Smooth muscle cell (in vitro differentiated cells): ENCODE results near the gene MXRA8. TPM values are rescaled to one million over a fixed set of nuclear protein-coding genes. Genes with fewer than 3 reads are reported as not detected.

Experiments used
- DNase-seq: peaks from one replicate; lab custom pipeline; 2025; ENCODE audit not compliant: unreplicated experiment; lab: John Stamatoyannopoulos, UW
- H2AFZ ChIP-seq: fragments of 200-600 bp; sonication (generic); 2 replicates; pipeline ENCODE4 v1.6.0; 2016; ENCODE audit warnings: antibody characterized with exemption, low read depth, mild to moderate bottlenecking
- H3F3A ChIP-seq: fragments of 200-600 bp; sonication (generic); 2 replicates; pipeline ENCODE4 v1.6.0; 2017; ENCODE audit warnings: antibody characterized with exemption, low read depth
- H3K27ac ChIP-seq: fragments of 200-600 bp; sonication (generic); 2 replicates; pipeline ENCODE4 v1.5.1; 2016; ENCODE audit warnings: low read depth, mild to moderate bottlenecking
- H3K27me3 ChIP-seq: fragments of 200-600 bp; sonication (generic); 2 replicates; pipeline ENCODE4 v1.6.1; 2016; ENCODE audit warnings: low read depth, mild to moderate bottlenecking
- H3K36me3 ChIP-seq: fragments of 200-600 bp; sonication (generic); 2 replicates; pipeline ENCODE4 v1.5.1; 2016; ENCODE audit warnings: low read depth
- H3K4me1 ChIP-seq: fragments of 200-600 bp; sonication (generic); 2 replicates; pipeline ENCODE4 v1.5.1; 2016; ENCODE audit warnings: low read depth
- H3K4me2 ChIP-seq: fragments of 200-600 bp; sonication (generic); 2 replicates; pipeline ENCODE4 v1.6.0; 2016; ENCODE audit warnings: mild to moderate bottlenecking
- H3K4me3 ChIP-seq: fragments of 200-600 bp; sonication (generic); 2 replicates; pipeline ENCODE4 v1.5.1; 2016; ENCODE audit warnings: mild to moderate bottlenecking
- H3K79me2 ChIP-seq: fragments of 200-600 bp; sonication (generic); 2 replicates; pipeline ENCODE4 v1.6.0; 2016; ENCODE audit warnings: low read depth, mild to moderate bottlenecking
- H3K9ac ChIP-seq: fragments of 200-600 bp; sonication (generic); 2 replicates; pipeline ENCODE4 v1.6.0; 2016; ENCODE audit warnings: low read depth
- H3K9me3 ChIP-seq: fragments of 200-600 bp; sonication (generic); replicated peaks from 2 replicates; pipeline ENCODE4 v1.5.1; 2016; ENCODE audit warnings: low read depth
- H4K20me1 ChIP-seq: fragments of 200-600 bp; sonication (generic); 2 replicates; pipeline ENCODE4 v1.6.0; 2016; ENCODE audit warnings: low read depth
- WGBS: methylation state at CpG from one replicate; pipeline ENCODE4 v1.1.7; 2016; ENCODE audit warnings: low lambda C conversion rate; 5-methylcytosine and 5-hydroxymethylcytosine counted together
- polyA plus RNA-seq: library from polyadenylated mRNA; unstranded; fragments of >200 nt; fragmentation: Nextera tagmentation; extraction: Ambion mirVana; gene quantifications from 2 replicates; pipeline ENCODE4 v1.2.1, GENCODE V29; 2016
- total RNA-seq: library from RNA; depleted of rRNA; stranded (reverse); fragments of >200 nt; gene quantifications from 2 replicates; pipeline ENCODE4 v1.2.3, GENCODE V29; 2014
- TF ChIP-seq, protein P1 (sequence below): fragments of 200-600 bp; sonication (generic); IDR thresholded peaks from 2 replicates; pipeline ENCODE4 v1.5.1; 2017; ENCODE audit warnings: borderline replicate concordance, mild to moderate bottlenecking, antibody characterized with exemption; ENCODE audit not compliant: insufficient read depth, poor library complexity, severe bottlenecking

MXRA8 gene
- total and polyA plus RNA-seq, 2 experiments from 2014 or later, result 266 to 597 TPM

DNA sequence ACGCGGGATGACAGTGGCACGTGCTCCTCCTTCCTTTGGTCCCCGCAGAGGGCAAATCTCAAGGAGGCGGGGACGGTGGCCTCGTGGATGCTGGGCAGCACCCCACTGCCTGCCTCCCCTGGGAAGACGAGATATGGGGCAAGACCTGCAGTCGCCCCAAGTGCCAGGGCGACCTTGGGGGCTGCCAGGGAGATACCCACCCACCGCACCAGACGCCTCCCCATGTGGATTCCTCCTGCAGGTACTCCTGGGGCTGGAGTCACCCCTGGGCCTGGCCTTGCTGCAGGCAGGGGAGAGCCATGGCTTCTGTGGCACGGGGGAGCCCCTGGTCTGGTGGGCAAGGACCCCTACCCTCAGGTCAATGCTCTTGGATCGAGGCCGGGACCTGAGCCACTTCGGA, 22.5 kb upstream of the MXRA8 start:
- no peak overlapping the region for H2AFZ ChIP-seq
- no peak for DNase-seq
- TF ChIP-seq, protein P1, sequence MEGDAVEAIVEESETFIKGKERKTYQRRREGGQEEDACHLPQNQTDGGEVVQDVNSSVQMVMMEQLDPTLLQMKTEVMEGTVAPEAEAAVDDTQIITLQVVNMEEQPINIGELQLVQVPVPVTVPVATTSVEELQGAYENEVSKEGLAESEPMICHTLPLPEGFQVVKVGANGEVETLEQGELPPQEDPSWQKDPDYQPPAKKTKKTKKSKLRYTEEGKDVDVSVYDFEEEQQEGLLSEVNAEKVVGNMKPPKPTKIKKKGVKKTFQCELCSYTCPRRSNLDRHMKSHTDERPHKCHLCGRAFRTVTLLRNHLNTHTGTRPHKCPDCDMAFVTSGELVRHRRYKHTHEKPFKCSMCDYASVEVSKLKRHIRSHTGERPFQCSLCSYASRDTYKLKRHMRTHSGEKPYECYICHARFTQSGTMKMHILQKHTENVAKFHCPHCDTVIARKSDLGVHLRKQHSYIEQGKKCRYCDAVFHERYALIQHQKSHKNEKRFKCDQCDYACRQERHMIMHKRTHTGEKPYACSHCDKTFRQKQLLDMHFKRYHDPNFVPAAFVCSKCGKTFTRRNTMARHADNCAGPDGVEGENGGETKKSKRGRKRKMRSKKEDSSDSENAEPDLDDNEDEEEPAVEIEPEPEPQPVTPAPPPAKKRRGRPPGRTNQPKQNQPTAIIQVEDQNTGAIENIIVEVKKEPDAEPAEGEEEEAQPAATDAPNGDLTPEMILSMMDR, result no peak

DNA sequence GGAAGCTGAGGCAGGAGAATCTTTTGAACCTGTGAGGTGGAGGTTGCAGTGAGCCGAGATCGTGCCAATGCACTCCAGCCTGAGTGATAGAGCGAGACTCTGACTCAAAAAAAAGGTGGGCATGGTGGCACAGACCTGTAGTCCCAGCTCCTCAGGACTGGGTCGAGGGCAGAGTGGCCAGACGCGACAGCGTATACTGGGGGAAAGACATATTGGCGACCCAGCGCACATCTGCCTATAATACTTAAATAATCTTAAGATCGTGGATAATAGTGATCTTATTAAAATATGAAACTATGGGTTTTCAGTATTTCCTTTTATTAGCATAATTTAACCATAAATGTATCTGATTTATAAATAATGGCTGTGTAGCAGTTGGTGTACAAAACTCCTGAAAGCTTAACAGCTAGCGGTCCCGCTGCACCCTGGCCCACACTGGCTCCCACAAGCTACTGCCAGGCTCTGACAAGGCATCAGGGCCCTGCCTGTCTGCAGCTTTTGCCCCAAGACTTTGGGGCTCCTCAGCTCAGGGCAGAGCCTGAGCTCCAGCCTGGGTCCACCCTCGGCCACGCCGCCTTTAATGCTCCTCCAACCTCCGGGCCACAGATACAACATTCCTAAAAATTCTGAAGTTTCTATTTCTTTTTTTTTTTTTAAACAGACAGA, 19.3 kb upstream of the MXRA8 start:
- no peak overlapping the region for H3K27ac ChIP-seq
- TF ChIP-seq, protein P1, result no peak
- H3K9me3 ChIP-seq, result no peaks in the 10 kb centered on the region
- no peak overlapping the region for H3K4me3 ChIP-seq
- no peaks in the 10 kb centered on the region for H3K27me3 ChIP-seq
- no peak for DNase-seq
- no peak overlapping the region for H2AFZ ChIP-seq
- H4K20me1 ChIP-seq, result no peaks in the 10 kb centered on the region
- 97% methylated on average over 16 of the region's 16 CpGs for WGBS
- H3K9ac ChIP-seq, result no peak overlapping the region
- peaks cover 13% of the 10 kb centered on the region for H3F3A ChIP-seq
- peaks cover 12% of the 10 kb centered on the region for H3K4me1 ChIP-seq
- H3K79me2 ChIP-seq, result peaks cover 22% of the 10 kb centered on the region
- H3K4me2 ChIP-seq, result no peak overlapping the region
- H3K36me3 ChIP-seq, result no peaks in the 10 kb centered on the region

More for the DNA sequence above, 22.5 kb upstream of the MXRA8 start:
- Histone ChIP-seq H3K79me2 (peaks cover 7% of the 10 kb centered on the region), H3F3A (peaks cover 12% of the 10 kb centered on the region), H3K9ac (no peak overlapping the region), H3K36me3 (no peaks in the 10 kb centered on the region), H3K4me3 (no peak overlapping the region), H3K27ac (no peak overlapping the region), H3K4me1 (peaks cover 2% of the 10 kb centered on the region), H3K4me2 (no peak overlapping the region), H4K20me1 (no peaks in the 10 kb centered on the region), H3K9me3 (no peaks in the 10 kb centered on the region), H3K27me3 (no peaks in the 10 kb centered on the region)
- WGBS, result 95% methylated on average over 16 of the region's 16 CpGs

GRCh38 chr1:1376551-1377226, 18.3 kb upstream of the MXRA8 start:
- Histone ChIP-seq H3K4me3 (no peak overlapping the region), H3K27me3 (no peaks in the 10 kb centered on the region), H3F3A (peaks cover 13% of the 10 kb centered on the region), H2AFZ (no peak overlapping the region), H3K79me2 (peaks cover 29% of the 10 kb centered on the region), H3K4me2 (no peak overlapping the region), H3K4me1 (peaks cover 12% of the 10 kb centered on the region), H4K20me1 (no peaks in the 10 kb centered on the region), H3K9ac (no peak overlapping the region), H3K9me3 (no peaks in the 10 kb centered on the region), H3K36me3 (no peaks in the 10 kb centered on the region), H3K27ac (peak overlapping the region; percentile 94)
- TF ChIP-seq, protein P1, result no peak
- DNase-seq, result no peak
- WGBS, result 95% methylated on average over 10 of the region's 10 CpGs
